DMS 273 (cell line): ENCODE measurements around the gene CNGA3.
"Not testable (repeated sequence)": the region's sequence is repeated elsewhere in the genome, so short reads cannot be mapped to it uniquely, and the experiment has no call there.

Source experiments
- DNase-seq: peaks from one replicate; lab custom pipeline; 2025; ENCODE audit not compliant: unreplicated experiment; lab: John Stamatoyannopoulos, UW

Gene CNGA3

DNA sequence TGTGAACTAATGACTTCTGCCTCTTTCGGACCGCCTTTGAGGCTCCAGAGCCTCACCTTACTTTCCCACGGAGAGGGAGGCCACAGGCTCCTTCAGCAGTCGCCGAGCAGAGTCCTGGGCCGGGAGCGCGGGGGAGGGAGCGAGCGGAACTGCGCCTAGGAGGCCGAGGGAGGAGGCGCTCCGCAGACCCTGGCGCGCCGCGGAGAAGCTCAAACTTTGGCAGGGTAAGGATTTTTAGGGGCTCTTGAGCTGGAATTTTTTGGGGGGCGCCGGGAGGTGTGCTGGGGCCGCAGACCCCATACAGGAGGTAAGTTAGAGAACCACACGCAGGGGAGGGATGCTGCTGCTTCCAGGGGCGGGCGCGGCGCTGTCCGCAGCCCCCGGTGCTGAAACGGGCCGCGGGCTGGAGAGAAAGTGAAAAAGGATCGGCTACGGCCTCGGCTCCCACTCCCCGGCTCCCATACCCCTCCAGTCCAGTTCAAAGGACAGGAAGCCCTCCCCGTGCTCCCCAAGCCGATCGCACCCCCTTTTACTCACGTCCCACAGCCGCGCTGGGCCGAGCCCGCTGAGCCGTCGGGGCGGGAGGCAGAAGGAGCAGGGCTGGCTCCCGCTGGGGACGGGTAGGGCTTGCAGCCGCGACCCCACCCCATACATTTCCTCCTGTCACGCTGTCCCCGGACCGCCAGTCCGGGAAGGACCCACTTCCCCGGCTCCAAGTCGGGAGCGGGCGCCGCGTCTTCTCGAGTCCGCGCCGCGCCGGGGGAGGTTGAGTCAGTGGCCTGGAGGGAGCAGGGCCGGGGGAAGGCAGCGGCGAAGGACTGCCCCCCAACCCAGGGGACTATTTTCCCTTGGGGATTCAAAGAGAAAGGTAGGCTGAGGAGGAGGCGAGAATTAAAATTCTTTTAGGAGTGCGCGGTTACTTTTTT, at the start of gene CNGA3:
TSS of gene CNGA3 (plus strand) at position 146 of the 926 bp plus-strand sequence. CDS start 23,520 bp downstream, outside the sequence.
- DNase-seq = peak; percentile 42

DNA sequence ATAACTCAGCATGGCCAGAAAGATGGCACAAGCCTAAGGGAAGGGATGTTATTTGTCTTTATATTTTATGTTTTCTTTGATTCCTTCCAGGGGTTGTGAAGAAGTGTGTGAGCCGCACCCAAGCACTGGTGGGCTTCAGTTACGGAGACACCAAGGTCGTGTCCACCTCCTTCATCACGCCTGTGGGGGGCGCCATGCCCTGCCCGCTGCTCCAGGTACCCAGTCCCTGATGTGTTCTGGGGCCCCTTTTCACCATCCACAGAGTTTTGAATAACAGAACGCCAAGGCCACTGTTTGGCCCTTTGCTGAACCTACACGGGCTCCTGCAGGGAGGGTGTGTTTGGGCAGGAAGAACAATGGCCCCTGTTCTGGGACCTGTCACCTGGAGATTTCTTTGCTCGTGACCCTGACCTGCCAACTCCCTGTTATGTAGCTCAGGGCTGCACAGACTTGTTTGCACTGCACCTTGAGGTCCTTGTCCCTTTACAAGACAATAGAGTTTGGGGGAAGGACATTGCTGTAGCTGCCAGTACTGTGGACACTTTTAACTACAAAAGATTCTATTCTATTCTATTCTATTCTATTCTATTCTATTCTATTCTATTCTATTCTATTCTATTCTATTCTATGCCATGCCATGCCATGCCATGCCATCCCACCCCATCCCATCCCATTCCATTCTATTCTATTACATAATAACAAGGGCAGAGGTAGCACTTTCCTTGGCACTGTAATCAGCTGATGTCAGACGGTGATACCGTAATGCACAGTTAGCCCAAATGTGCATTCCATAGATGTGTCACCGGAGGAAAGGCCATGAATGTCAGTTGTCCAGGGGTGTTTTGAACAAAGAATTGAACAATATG, 48.2 kb upstream of the CNGA3 start:
- no peak for DNase-seq

DNA sequence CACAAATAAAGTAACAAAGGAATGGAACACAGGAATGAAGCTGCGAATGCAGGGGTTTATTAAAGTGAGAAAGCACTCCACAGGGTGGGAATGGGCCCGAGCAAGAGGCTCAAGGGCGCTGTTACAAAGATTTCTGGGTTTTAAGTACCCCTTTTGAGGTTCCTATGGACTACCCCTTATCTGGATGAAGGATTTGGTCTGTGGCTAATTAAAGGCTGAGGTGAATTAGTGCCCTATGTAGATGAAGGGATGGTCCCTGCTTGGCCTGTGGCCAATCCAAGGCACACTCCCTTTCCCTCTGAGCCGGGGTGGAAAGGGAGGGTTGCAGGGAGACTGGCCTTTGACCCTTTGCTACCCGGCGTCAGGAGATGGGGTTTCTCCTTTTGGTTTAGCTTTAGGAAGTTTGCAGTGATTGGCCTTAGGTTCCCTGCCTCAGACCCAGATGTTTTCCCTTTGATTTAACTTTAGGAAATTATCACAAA, 47.5 kb upstream of the CNGA3 start:
- no peak for DNase-seq

GRCh38 chr2:98299211-98299905, 46.9 kb upstream of the CNGA3 start:
- no peak for DNase-seq

DNA sequence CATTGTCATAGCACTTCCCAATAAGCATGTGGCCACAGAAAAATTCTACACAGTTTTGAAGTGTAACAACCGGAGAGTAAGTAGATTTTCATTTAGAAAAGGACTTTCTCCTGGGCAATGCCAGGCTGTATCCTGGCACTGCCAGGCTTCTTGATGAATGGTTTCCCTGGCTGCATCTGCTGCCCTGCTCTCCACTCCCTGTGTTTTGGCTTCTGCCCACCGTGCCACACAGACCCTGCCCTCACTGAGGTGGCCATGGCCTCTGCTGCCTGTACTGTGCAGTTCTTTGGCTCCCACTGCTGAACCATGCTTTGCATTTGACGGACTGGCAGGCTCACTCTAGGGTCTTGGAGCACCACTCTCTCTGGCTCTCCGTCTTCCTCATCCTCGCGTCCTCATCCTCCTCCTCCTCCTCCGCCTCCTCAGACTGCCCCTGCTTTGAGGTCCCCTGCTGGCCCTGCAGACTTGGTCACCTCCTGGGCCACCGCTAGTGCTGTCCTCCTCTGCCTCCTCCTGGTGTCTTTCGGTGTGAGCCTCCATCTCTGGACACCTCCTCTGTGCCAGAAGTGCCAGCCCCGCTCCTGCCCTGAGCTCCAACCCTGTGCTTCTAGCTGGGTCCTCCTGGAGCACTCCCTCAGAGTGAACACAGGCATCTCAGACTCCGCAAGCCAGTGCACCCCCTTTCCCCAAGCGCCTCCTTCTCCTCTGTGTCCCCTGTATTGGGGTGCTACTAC, 45.9 kb upstream of the CNGA3 start:
- DNase-seq = no peak

DNA sequence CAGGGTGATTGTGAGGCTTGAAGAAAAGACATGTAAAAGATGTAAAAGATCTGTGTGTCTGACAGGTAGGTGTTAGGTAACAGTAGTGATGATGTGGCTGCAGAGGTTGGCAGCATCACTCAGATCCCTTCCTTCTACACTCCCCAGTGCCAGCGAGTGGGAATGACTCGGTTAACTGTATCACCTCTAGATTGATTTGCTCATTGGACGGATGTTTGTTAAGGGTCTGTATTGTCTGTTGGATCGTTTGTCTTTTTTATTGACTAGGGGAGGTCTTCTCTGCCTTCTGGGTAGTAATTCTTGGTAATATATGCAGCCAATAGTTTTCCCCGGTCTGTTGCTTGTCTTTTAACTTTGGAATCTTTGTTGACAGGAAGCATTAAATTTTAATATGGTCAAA, 44.8 kb upstream of the CNGA3 start:
- no peak for DNase-seq

DNA sequence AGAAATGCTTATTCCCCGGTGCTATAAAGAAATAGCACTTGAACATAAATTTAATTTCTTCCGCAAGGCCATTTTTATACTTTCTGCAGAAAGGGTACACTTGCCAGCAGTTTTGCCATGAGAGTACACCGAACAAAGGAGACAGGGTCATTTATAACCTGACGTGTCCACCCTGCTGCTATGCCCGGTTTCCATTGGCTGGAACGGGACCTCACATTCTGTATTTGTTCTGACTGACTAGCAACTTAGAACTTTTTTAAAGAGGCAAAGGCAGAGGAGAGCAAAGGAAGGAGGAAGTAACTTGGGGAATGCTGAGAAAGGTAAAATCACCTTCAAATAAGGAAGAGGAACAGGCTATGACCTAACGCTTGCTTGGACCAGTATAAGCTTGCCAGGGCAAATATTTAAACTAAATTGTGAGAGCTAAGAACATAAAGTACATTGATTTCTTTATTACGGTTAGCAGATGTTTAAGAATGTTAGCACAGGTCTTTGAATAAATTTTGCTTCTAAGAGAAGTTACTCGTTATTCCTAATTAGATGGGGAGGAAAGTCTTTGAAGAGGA, 39.0 kb upstream of the CNGA3 start:
- DNase-seq = not testable (repeated sequence)

DNA sequence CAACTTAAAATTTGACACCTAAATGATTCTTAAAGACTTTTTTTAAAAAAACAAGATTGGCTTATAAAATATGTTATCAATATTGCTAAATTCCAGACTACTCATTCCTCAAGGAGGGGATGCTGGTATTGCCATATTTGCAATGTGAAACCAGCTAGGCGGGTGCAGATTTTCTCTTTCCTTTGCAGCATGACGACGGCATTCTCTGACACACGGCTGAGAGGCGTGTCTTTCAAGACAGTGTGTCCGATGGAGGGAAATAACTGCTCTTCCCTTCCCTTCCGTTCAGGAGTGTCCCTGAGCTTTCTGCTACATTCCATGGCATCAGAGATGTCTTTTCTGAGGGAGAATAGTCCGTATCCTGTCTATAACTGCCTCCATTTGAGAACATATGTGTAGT, 38.2 kb upstream of the CNGA3 start:
- DNase-seq = no peak

DNA sequence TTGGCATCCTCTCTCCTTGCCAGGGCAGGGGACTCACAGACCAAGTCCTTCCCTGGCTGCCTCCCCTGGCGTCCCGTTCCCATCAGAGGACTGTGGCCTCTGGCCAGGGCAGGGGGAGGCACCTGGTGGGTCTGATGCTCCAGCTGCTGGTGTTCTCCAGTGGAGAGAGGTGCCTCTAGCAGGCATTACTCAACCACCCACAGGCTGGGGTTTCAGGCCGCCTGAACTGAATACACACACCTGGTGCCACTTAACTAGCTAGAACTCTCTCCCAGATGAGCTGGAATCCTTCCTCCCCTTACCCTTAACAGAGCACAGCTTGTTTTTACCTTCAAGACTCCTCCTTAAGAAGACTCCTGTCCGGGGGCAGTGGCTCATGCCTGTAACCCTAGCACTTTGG, 37.7 kb upstream of the CNGA3 start:
- DNase-seq = no peak

DNA sequence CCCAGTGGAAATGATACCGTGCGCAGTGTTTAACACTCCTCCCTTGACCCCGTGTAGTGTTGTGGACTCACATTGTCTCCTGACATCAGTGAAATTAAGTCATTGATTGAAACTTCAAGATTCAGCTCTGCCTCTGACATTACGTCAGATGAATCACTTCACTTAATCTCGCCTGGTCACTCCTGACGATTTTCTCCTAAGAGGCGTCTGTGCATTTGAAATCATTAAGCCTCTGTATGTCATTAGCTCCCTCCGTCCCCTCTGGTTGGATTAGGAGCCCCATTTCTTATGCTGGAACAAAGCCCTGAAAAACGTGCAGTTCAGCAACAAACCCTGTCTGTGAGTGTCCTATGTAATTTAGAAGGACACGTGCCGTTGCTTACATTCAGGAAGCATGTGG, 36.7 kb upstream of the CNGA3 start:
- no peak for DNase-seq

DNA sequence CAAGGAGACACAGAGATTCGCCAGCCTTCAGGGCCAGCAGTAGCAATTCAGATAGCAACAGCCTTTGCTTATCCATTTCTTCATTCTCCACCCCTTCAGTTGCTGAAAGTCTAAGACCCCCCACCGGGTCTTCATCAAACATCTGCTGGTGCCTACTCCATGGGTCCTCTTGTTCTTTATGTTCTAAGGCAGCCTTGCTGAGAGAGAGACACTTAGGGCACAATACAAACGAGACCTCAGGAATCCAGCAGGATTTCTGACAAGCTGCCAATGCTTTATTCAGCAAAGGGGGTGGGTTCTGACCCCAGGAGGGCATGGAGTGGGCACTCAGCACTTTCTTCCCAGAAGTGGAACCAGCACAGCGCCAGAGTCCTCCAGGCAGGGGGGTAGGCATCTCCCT, 36.2 kb upstream of the CNGA3 start:
- DNase-seq = no peak

- no peak for DNase-seq
Observed at GRCh38 chr2:98311090-98311489, 35.2 kb upstream of the CNGA3 start.

DNA sequence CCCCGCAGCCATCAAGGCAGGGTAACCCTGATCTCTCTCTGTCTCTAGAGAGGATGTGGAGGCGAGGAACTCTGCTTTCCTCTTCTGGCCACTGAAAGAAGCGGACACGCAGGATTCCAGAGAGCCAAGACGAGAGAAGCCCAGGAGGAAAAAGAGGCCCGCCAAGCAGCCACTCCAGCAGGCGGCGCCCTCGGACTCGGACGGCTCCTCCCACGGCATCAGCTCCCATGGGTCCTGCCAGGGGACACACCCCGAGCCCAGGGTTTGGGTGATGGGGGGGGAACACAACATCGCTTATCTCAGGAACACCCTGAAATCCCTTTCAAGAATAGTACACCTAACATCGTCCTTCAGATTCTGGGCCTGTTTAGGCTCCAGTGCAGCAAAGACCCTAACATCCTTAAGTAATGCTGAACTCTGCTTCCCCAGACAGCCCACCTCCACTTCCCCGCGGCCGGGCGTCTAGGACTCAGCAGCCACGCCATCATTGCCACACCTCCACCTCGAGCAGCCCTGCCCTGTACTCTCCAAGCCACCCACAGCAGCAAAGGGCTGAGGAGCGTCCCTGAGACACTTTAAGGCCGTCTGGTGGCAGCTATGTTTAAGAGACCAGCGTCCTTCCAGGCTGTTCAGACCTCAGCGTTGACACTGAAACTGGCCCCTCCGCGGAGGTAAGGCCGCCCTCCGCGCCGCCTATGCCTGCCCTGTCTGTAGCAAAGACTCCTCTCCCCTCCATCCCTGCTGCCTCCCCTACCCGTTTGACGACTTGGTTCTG, 34.3 kb upstream of the CNGA3 start:
- DNase-seq = no peak

DNA sequence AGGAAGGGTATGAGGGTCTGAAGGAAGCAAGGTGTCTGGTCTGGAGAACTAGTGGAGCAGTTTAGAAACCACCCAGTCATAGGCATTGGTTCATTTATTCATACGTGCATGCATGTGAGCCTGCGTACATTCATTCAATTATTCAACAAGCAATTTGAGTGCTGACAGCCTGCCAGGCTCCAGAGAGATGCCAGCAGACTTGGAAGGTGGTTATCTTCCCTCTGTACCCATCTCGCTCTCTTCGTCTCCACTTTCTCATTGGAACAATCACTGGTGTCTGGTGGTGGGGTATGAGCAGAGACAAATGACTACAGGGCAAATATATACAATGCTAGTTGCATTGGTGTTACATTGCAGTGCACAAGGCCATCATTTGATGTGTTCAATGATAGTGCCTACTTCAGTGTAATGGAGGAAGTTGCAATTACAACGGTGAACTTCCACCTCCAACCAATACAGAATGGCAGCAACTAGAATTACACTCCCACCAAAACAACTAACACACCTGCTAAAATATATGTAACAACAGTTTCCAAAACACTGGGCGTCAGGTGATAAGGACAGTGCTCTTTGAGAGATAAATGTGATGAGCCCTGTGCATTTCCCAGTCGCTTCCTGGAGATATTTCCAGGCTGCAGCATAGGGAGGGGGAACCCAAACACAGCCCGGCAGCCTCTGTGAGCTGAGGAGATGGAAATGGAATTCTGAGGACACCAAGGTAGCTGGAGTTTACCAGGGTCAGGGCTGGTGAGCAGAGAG, 32.6 kb upstream of the CNGA3 start:
- no peak for DNase-seq

DNA sequence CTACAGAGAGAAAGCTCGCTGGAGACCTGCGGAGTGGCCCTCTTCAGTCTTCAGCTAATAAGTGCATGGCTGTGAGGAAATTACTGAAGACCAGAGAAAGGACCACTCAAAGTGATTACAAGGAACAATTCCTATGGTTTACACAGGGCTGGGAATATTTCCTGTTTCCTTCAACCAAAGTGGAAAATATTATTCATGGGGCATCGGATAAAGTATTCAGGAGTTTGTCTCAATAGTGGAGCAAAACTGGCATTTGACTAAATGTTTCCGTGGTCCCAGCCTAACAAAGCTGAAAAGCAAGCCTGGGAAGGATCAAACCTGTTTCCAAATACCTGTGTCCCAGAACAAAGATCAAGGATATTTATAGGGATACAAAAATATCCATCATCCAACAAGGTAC, 32.0 kb upstream of the CNGA3 start:
- no peak for DNase-seq

- no peak for DNase-seq
Observed at GRCh38 chr2:98315957-98316356, 30.3 kb upstream of the CNGA3 start.

- no peak for DNase-seq
Observed at GRCh38 chr2:98317214-98317613, 29.0 kb upstream of the CNGA3 start.

DNA sequence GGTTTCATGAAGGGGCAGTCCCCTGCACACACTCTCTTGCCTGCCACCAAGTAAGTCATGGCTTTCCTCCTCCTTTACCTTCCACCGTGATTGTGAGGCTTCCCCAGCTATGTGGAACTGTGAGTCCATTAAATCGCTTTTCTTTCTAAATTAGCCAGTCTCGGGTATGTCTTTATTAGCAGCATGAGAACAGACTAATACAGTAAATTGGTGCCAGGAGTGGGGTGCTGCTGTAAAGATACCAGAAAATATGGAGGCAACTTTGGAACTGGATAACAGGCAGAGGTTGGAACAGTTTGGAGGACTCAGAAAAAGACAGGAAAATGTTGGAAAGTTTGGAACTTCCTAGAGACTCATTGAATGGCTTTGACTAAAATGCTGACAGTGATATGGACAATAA, 26.1 kb upstream of the CNGA3 start:
- not testable (repeated sequence) for DNase-seq

DNA sequence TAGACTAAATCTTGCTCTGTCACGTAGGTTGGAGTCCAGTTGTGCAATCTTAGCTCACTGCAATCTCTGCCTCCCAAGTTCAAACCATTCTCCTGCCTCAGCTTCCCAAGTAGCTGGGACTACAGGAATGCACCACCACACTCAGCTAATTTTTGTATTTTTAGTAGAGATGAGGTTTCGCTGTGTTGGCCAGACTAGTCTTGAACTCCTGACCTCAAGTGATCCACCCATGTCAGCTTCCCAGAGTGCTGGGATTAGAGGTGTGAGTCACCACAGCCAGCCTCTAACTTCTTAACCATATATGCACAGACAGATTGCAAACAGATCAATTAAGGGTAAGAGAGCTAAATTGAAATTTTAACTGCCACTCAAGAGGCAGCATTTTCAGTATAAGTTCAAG, 22.1 kb upstream of the CNGA3 start:
- DNase-seq = no peak
